ENCODE results near the gene AP1G1.
"Not testable (repeated sequence)": the region's sequence is repeated elsewhere in the genome, so short reads cannot be mapped to it uniquely, and the experiment has no call there.

AP1G1 gene

GRCh38 chr16:71700831-71701230 lies 107.8 kb downstream of the AP1G1 start:
- H2AFZ ChIP-seq (ENCODE audit: low read depth, low read length) = no peak overlapping the region
- no peak overlapping the region for H3K4me3 ChIP-seq (ENCODE audit: low read length)
- H3K9me3 ChIP-seq (ENCODE audit: low read length) = no peaks in the 10 kb centered on the region
- no peaks in the 10 kb centered on the region for H3K4me1 ChIP-seq (ENCODE audit: insufficient read depth, low read length)
- no peaks in the 10 kb centered on the region for H3K27me3 ChIP-seq (ENCODE audit: insufficient read depth, low read length)
- H3K36me3 ChIP-seq (ENCODE audit: insufficient read depth, low read length) = peaks cover 25% of the 10 kb centered on the region

- Histone ChIP-seq H3K4me1 (ENCODE audit: insufficient read depth, low read length) (no peaks in the 10 kb centered on the region), H3K4me3 (ENCODE audit: low read length) (no peak overlapping the region), H3K9me3 (ENCODE audit: low read length) (peaks cover under 1% of the 10 kb centered on the region), H2AFZ (ENCODE audit: low read depth, low read length) (no peak overlapping the region), H3K27me3 (ENCODE audit: insufficient read depth, low read length) (no peaks in the 10 kb centered on the region), H3K36me3 (ENCODE audit: insufficient read depth, low read length) (peaks cover 25% of the 10 kb centered on the region)
These were observed 110.1 kb downstream of the AP1G1 start for GRCh38 chr16:71698491-71698890.

DNA sequence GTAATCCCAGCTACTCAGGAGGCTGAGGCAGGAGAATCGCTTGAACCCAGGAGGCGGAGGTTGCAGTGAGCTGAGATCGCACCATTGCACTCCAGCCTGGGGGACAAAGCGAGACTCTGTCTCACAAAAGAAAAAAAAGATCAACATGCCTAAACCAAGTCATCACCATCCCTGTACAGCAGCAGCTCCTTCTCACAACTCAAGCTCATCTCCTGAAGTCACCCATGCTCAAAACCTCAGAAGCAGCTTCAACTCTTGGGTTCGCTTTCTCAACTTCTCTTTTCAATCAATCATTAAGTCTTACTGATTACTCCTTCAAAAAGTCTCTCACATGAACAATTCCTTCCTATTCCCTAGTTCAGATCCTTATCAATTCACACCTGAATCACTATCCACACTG lies 115.5 kb downstream of the AP1G1 start:
- Histone ChIP-seq H3K4me3 (ENCODE audit: low read length) (no peak overlapping the region), H3K36me3 (ENCODE audit: insufficient read depth, low read length) (peaks cover 23% of the 10 kb centered on the region), H3K4me1 (ENCODE audit: insufficient read depth, low read length) (no peaks in the 10 kb centered on the region), H3K9me3 (ENCODE audit: low read length) (peaks cover 2% of the 10 kb centered on the region), H3K27me3 (ENCODE audit: insufficient read depth, low read length) (no peaks in the 10 kb centered on the region), H2AFZ (ENCODE audit: low read depth, low read length) (no peak overlapping the region)

DNA sequence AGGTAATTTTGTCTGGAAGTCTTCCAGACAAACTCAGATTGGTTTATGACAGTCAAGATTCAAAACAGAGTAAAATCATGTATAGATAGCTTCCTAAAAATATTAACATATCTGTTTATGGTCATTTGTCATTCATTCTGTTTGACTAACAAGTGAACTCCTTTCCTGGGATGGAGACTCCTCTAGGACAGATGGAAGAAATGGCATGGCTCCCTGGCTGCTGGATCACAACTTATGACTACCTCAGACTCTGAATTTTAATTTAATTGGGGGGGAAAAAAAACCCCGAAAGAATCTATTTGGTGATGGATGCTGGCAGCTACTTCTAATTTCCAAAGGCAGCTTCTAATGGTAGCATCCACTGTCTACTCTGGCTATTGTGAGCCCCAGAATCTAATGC lies 118.7 kb downstream of the AP1G1 start:
- no peak overlapping the region for H2AFZ ChIP-seq (ENCODE audit: low read depth, low read length)
- no peaks in the 10 kb centered on the region for H3K27me3 ChIP-seq (ENCODE audit: insufficient read depth, low read length)
- no peaks in the 10 kb centered on the region for H3K4me1 ChIP-seq (ENCODE audit: insufficient read depth, low read length)
- peaks cover 37% of the 10 kb centered on the region for H3K36me3 ChIP-seq (ENCODE audit: insufficient read depth, low read length)
- H3K4me3 ChIP-seq (ENCODE audit: low read length) = no peak overlapping the region
- H3K9me3 ChIP-seq (ENCODE audit: low read length) = peaks cover 2% of the 10 kb centered on the region

GRCh38 chr16:71687861-71688260 lies 120.8 kb downstream of the AP1G1 start:
- no peak overlapping the region for H2AFZ ChIP-seq (ENCODE audit: low read depth, low read length)
- peaks cover 45% of the 10 kb centered on the region for H3K36me3 ChIP-seq (ENCODE audit: insufficient read depth, low read length)
- H3K27me3 ChIP-seq (ENCODE audit: insufficient read depth, low read length) = no peaks in the 10 kb centered on the region
- H3K4me3 ChIP-seq (ENCODE audit: low read length) = no peak overlapping the region
- H3K9me3 ChIP-seq (ENCODE audit: low read length) = no peaks in the 10 kb centered on the region
- no peaks in the 10 kb centered on the region for H3K4me1 ChIP-seq (ENCODE audit: insufficient read depth, low read length)

DNA sequence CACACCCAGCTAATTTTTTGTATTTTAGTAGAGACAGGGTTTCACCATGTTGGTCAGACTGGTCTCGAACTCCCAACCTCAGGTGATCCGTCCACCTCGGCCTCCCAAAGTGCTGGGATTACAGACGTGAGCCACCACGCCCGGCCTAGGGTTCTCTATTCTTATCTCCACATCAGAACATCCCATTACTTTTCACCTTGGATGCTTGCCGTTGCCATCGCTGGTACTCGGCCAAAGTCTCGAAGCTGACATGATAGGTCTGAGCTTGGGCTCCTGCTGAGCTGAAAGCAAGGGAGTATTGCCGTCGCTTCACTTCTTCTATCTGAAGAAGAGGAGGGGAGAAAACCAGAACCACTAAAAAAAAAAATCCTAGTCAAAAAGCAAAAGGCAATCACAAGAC lies 124.4 kb downstream of the AP1G1 start:
- H3K9me3 ChIP-seq (ENCODE audit: low read length); H3K4me3 ChIP-seq (ENCODE audit: low read length); H2AFZ ChIP-seq (ENCODE audit: low read depth, low read length); H3K4me1 ChIP-seq (ENCODE audit: insufficient read depth, low read length); H3K27me3 ChIP-seq (ENCODE audit: insufficient read depth, low read length): not testable (repeated sequence)
- H3K36me3 ChIP-seq (ENCODE audit: insufficient read depth, low read length) = peaks cover 52% of the 10 kb centered on the region

DNA sequence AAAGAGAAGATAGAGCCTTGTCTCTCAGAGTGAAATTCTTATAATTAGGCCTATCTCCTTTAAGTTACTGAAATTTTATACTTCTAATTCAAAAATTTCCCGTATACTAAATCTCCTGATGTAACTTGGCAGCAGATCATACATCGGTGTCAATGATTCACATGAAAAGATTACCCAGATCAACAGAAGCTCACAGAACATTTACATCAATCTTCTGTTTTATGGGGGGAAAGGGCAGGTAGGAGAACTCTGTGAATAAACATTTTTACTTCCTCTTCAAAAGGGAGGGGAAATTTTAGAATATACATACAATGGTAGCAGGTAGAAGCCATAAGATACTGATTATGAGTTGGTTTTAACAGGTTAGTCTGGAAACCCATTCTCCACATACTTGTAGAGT lies 127.3 kb downstream of the AP1G1 start:
- Histone ChIP-seq H2AFZ (ENCODE audit: low read depth, low read length) (no peak overlapping the region), H3K4me1 (ENCODE audit: insufficient read depth, low read length) (no peaks in the 10 kb centered on the region), H3K4me3 (ENCODE audit: low read length) (no peak overlapping the region), H3K27me3 (ENCODE audit: insufficient read depth, low read length) (no peaks in the 10 kb centered on the region), H3K9me3 (ENCODE audit: low read length) (no peaks in the 10 kb centered on the region), H3K36me3 (ENCODE audit: insufficient read depth, low read length) (peaks cover 56% of the 10 kb centered on the region)
